HL-60/S4 treated with retinoic acid at 250 ng/mL for 4 days and 3 days (cell line): ENCODE measurements around the gene FGL2.
"Not testable (repeated sequence)": the region's sequence is repeated elsewhere in the genome, so short reads cannot be mapped to it uniquely, and the experiment has no call there.

Source experiments
- in situ Hi-C: fragments of 300-500 bp; cut with MboI; formaldehyde crosslinking; loops from 2 replicates; pipeline ENCODE4 v1.7.0; 2022; ENCODE audit warnings: low sequenced_read_pairs

FGL2 gene

DNA sequence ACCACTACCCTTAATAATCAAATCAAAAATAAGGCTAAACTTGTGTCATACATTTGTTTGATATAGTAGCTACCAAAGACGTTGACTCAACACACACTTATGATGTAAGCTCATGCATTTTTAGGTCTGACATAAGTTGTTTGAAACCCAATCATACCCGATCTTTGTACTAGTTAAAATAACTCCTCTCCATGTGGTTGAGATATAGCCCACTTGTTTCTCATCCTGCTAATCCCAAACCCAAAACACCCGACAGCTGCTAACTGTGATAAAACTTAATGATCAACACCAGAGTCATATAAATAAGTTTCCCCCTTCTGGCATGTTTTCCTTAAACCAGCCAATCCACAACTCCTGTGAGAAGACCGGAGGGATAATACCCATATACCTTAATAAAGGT, 28.5 kb downstream of the FGL2 start:
- in situ Hi-C loops: not testable (repeated sequence)

DNA sequence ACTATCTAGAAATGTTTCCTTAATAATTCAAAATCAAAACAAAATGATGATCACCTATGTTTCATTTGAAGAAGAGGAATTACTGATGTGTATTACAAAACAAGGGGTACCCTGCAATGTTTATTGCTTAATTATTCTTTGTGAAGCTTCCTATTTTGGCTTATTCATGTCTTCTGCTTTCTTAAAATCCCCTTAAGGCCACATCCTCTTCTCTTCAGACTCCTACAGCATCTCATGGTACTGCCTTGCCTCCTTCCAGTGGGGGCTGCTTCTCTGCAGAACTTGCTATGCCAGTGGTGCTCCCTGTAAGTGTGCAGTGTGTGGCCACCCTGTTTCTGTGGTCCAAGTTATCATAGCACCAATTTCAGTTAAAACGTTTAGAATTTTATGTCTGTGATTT, 42.2 kb downstream of the FGL2 start:
- in situ Hi-C loops: no loop called here

DNA sequence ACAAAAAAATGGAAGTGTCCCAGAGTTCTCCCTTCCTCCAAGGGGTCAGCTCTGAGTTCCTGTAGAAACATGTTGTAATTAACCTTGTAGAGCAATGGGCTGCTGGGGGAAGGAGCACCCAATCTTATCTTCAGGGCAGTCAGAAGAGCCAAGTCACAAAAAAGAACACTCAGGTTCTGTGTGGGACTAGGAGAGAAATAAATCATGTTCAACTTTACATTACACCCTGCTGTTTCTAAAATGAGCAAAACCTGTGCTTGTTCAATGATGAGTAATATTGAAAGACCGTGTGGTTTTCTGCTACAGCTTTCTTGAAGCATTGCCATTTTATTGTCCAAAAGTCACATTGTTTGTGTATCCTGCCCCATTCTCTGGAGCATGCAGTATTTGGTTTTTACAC, 42.6 kb downstream of the FGL2 start:
- in situ Hi-C loops: not testable (repeated sequence)

DNA sequence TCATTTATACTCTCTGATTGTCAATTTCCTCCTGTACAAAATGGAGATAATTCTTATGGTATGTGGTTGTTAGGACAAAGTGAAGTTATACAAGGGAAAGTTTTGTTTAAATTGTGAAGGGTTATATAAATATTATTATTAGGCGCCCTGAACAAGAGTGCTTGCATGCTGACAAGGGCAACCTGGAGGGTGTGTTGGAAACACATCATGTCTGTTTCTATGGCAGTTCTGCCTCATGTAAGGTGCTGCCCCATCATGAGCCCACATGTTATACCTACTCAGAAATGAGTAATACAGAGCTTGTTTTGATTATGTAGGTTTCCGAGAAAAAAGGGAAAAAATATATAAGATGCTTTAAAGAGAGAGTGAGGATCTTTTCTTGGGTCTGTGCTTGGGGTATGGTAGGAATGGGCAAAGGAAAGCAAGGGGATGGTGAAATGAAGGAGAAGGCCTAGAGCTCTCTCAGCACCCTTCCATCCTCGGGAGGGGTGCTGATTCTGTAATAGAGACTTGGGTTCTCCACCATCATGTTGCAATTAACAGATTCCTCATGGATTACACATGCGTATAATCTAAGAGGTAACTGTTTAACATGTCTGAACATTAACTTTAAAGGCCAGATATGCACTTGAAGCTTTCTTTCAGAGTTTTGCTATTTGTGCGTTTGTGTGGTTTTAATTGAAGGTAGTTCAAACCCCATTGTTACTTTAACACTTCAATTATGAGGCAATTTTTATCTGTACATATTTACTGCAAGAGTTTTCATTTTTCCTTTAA, 43.8 kb downstream of the FGL2 start:
- in situ Hi-C loops: not testable (repeated sequence)

DNA sequence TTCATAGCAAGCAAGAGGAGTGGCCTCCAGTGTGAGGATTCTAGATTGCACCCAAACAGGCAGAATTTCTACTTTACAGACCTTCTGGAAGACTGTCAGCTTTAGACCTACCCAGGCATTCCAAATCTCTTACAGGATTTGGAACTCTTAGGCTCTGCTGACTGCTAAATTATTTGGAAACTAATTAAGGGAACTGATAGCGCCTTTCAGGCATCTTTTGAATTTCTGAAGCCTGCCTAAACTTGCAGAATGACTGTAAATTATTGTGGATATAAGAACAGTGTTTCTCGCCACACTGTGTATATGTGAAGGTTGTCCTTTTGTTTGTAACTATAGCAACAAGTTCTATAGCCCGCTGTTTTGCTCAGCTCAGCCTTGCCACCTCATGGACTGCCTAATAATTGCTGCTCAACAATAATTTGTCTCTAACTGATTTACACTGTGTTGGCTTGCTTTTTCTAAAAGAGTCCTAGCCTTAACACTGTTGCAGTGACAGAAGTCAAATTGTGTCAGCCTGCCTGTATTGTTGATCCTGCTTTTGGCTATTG, 44.6 kb downstream of the FGL2 start:
- in situ Hi-C loops: not testable (repeated sequence)

DNA sequence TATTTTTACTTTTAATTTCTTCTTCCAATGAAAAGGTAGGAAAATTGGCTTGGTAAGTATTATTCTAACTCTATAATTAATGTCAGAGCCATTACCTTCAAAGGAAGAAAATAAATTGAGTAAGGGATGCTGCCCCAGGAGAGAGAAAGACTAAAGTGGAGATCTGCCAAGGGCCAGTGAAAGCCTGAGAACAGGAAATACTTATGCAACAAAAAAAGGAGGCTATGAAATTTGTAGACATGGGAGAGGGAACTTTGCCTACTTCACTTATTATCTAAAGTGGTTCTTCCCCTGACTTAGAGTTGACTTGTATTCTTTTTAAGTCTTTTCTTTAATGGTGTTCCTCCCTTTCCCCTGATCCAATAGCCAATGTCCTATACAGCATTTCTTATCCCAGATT, 47.4 kb downstream of the FGL2 start:
- in situ Hi-C loops: not testable (repeated sequence)
